ENCODE measurements around the gene ITPR1. TPM values are rescaled to one million over a fixed set of nuclear protein-coding genes. Genes with fewer than 3 reads are reported as not detected.

Gene ITPR1
- total and polyA plus RNA-seq, 5 donors from 2014 or later: 6.9 to 97.5 (median 9.5) TPM

DNA sequence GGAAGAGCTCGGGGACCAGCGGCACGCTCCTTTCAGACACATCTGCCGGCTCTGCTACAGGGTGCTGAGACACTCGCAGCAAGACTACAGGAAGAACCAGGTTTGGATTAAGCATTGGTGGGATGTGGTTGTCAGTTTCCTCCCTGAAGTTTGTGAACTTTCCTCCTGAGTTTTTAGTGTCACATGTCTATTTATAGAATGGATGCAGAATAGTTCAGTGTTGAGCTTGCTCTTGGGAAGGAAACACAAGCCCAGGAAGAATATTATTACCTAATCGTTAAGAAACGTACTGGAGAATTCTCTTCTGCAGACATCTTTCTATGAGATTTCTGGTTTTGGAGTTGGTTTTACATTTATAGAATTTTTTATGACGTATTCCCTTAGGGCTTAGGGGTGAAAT is 172.0 kb downstream of the ITPR1 start:
- no peak overlapping the region for H3K4me3 Mint-ChIP-seq

DNA sequence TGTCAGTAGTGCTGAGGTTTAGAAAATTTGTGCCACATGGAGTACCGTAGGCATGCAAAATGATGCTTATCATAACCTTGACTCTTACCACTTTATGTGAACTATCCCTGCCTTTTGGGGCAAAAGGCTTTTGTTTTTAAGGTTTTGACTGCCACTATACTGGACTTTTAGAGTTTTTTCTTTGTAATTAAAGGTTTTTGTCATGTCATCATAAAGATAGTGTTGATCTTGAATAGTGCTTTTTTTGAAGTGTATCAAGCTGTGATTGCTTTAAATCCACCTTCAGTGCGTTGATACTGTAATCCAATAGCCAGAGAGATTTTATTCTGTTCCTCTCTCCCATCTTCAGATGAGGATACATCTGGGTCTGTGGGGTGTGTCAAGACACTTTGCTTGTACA is 172.9 kb downstream of the ITPR1 start:
- Histone ChIP-seq H3K9me3 (ENCODE audit: control insufficient read depth in 2 of 2, low read length in 2 of 2) (no peaks in the 10 kb centered on the region), H3K4me3 (ENCODE audit: low read depth, low read length) (no peak overlapping the region), H3K36me3 (ENCODE audit: control insufficient read depth, insufficient read depth, low read length) (peaks cover 77% of the 10 kb centered on the region), H3K4me1 (ENCODE audit: control insufficient read depth, insufficient read depth, low read length, poor library complexity, severe bottlenecking) (no peaks in the 10 kb centered on the region), H3K27me3 (ENCODE audit: control insufficient read depth, insufficient read depth, low read length) (no peaks in the 10 kb centered on the region), H3K27ac (ENCODE audit: insufficient read depth, low read length, poor library complexity, severe bottlenecking) (no peak overlapping the region)
- Mint-ChIP-seq H3K36me3 (peaks cover 71% of the 10 kb centered on the region), H3K27me3 (no peaks in the 10 kb centered on the region), H3K4me1 (no peaks in the 10 kb centered on the region), H3K9me3 (no peaks in the 10 kb centered on the region), H3K4me3 (no peak overlapping the region), H3K27ac (no peak overlapping the region)
- ATAC-seq (ENCODE audit: low read depth in 2 of 2): no peak
- DNase-seq: no peak

More for the DNA sequence above, 172.0 kb downstream of the ITPR1 start:
- no peak overlapping the region for H3K27ac Mint-ChIP-seq
- no peaks in the 10 kb centered on the region for H3K4me1 Mint-ChIP-seq
- Histone ChIP-seq H3K27ac (ENCODE audit: insufficient read depth, low read length, poor library complexity, severe bottlenecking) (no peak overlapping the region), H3K4me3 (ENCODE audit: low read depth, low read length) (no peak overlapping the region), H3K9me3 (ENCODE audit: control insufficient read depth in 2 of 2, low read length in 2 of 2) (no peaks in the 10 kb centered on the region), H3K4me1 (ENCODE audit: control insufficient read depth, insufficient read depth, low read length, poor library complexity, severe bottlenecking) (no peaks in the 10 kb centered on the region), H3K27me3 (ENCODE audit: control insufficient read depth, insufficient read depth, low read length) (no peaks in the 10 kb centered on the region), H3K36me3 (ENCODE audit: control insufficient read depth, insufficient read depth, low read length) (peaks cover 73% of the 10 kb centered on the region)
- H3K36me3 Mint-ChIP-seq: peaks cover 67% of the 10 kb centered on the region
- DNase-seq (no peak), ATAC-seq (ENCODE audit: low read depth in 2 of 2) (no peak)
- no peaks in the 10 kb centered on the region for H3K27me3 Mint-ChIP-seq
- H3K9me3 Mint-ChIP-seq: no peaks in the 10 kb centered on the region

DNA sequence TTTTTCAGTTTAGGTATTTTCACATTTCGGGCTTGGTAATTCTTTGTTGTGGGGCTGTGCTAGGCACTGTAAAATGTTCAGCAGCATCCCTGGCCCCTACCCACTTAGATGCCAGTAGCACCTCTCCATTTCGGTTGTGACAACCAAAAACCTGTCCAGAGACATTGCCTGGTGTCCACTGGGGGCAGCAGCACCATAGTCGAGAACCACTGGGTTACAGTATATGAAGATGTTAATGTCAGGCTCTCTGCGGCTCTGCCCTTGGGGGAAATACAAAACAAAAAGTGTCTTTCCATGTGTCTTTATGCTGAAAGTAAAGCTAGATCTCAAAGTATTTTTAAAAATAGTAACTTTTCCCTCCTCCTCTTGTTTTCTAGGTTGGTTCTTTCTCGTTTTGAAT is 177.2 kb downstream of the ITPR1 start:
- Histone ChIP-seq H3K9me3 (ENCODE audit: control insufficient read depth in 2 of 2, low read length in 2 of 2) (no peaks in the 10 kb centered on the region), H3K36me3 (ENCODE audit: control insufficient read depth, insufficient read depth, low read length) (peaks cover 80% of the 10 kb centered on the region), H3K27ac (ENCODE audit: insufficient read depth, low read length, poor library complexity, severe bottlenecking) (no peak overlapping the region), H3K4me3 (ENCODE audit: low read depth, low read length) (no peak overlapping the region), H3K4me1 (ENCODE audit: control insufficient read depth, insufficient read depth, low read length, poor library complexity, severe bottlenecking) (no peaks in the 10 kb centered on the region), H3K27me3 (ENCODE audit: control insufficient read depth, insufficient read depth, low read length) (no peaks in the 10 kb centered on the region)
- H3K27me3 Mint-ChIP-seq: no peaks in the 10 kb centered on the region
- H3K27ac Mint-ChIP-seq: peak overlapping the region in 1 of 3 donors; percentile 16
- ATAC-seq (ENCODE audit: low read depth in 2 of 2) (no peak), DNase-seq (peak in 1 of 3 donors; percentile 10)
- H3K4me1 Mint-ChIP-seq: no peaks in the 10 kb centered on the region
- H3K4me3 Mint-ChIP-seq: no peak overlapping the region
- H3K9me3 Mint-ChIP-seq: no peaks in the 10 kb centered on the region
- peaks cover 75% of the 10 kb centered on the region for H3K36me3 Mint-ChIP-seq

DNA sequence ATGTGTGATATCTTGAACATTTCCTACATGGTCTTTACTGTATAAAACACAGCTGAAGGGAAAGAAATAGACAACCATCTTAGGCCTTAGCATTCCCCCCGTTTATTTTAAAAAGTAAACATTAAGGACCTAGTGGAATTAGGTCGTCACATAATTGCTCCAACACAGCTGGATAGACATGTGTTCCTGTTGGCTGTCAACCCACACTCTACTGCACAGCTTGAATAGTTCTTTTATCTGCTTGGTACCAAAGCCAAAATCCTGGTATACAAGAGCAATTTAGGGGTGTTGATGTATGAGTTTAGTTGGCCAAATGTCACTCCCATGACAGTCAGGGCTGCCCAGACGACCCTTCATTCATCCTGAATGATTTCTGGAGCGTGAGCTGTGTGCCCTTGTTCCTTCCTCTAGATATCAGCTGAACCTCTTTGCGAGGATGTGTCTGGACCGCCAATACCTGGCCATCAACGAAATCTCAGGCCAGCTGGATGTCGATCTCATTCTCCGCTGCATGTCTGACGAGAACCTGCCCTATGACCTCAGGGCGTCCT is 179.7 kb downstream of the ITPR1 start:
- ATAC-seq (ENCODE audit: low read depth in 2 of 2) (no peak), DNase-seq (no peak)
- H3K4me1 Mint-ChIP-seq: no peaks in the 10 kb centered on the region
- peaks cover 77% of the 10 kb centered on the region for H3K36me3 Mint-ChIP-seq
- Histone ChIP-seq H3K36me3 (ENCODE audit: control insufficient read depth, insufficient read depth, low read length) (peaks cover 84% of the 10 kb centered on the region), H3K27ac (ENCODE audit: insufficient read depth, low read length, poor library complexity, severe bottlenecking) (no peak overlapping the region), H3K4me1 (ENCODE audit: control insufficient read depth, insufficient read depth, low read length, poor library complexity, severe bottlenecking) (no peaks in the 10 kb centered on the region), H3K27me3 (ENCODE audit: control insufficient read depth, insufficient read depth, low read length) (no peaks in the 10 kb centered on the region), H3K4me3 (ENCODE audit: low read depth, low read length) (no peak overlapping the region), H3K9me3 (ENCODE audit: control insufficient read depth in 2 of 2, low read length in 2 of 2) (no peaks in the 10 kb centered on the region)
- H3K9me3 Mint-ChIP-seq: no peaks in the 10 kb centered on the region
- H3K4me3 Mint-ChIP-seq: no peak overlapping the region
- no peaks in the 10 kb centered on the region for H3K27me3 Mint-ChIP-seq
- no peak overlapping the region for H3K27ac Mint-ChIP-seq

DNA sequence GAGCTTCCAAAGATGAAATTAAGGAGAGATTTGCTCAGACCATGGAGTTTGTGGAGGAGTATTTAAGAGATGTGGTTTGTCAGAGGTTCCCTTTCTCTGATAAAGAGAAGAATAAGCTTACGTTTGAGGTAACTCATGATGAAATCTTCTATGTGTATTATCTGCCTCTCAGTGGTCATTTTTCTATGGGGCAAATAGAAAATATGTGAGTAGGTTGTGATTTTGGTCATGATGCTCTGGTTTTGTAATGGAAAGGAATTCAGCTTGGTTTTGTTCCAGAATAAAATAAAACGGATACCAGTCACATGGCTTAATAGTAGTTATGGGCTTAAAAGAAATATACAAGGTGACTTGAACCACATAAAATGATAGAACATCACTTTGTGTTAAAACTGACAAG is 181.1 kb downstream of the ITPR1 start:
- Histone ChIP-seq H3K4me1 (ENCODE audit: control insufficient read depth, insufficient read depth, low read length, poor library complexity, severe bottlenecking) (no peaks in the 10 kb centered on the region), H3K4me3 (ENCODE audit: low read depth, low read length) (no peak overlapping the region), H3K9me3 (ENCODE audit: control insufficient read depth in 2 of 2, low read length in 2 of 2) (no peaks in the 10 kb centered on the region), H3K36me3 (ENCODE audit: control insufficient read depth, insufficient read depth, low read length) (peaks cover 81% of the 10 kb centered on the region), H3K27ac (ENCODE audit: insufficient read depth, low read length, poor library complexity, severe bottlenecking) (no peak overlapping the region), H3K27me3 (ENCODE audit: control insufficient read depth, insufficient read depth, low read length) (no peaks in the 10 kb centered on the region)
- DNase-seq: no peak
- H3K4me1 Mint-ChIP-seq: no peaks in the 10 kb centered on the region
- H3K9me3 Mint-ChIP-seq: no peaks in the 10 kb centered on the region
- peaks cover 80% of the 10 kb centered on the region for H3K36me3 Mint-ChIP-seq
- H3K27me3 Mint-ChIP-seq: no peaks in the 10 kb centered on the region
- no peak overlapping the region for H3K27ac Mint-ChIP-seq
- ATAC-seq (ENCODE audit: low read depth in 2 of 2): no peak
- H3K4me3 Mint-ChIP-seq: no peak overlapping the region

DNA sequence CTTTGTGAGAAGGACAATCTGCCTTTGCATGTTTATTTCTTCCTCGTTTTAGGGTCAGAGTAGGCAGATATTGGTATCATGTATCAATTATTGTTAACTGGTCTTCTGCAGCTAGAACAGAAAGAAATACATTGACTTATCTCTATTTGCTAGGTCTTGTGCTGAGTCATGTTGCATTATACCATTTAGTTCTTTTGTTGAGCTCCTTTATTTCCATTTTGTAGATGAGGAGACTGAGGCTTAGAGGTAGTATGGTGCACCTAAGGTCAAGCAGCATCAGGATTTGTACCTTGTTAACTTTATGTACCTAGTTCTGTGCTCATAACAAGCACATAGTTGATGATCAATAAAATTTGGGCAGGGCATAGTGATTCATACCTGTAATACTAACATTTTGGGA is 182.6 kb downstream of the ITPR1 start:
- Mint-ChIP-seq H3K4me1 (no peaks in the 10 kb centered on the region), H3K27me3 (no peaks in the 10 kb centered on the region), H3K27ac (no peak overlapping the region), H3K36me3 (peaks cover 75% of the 10 kb centered on the region), H3K4me3 (no peak overlapping the region), H3K9me3 (no peaks in the 10 kb centered on the region)
- Histone ChIP-seq H3K27ac (ENCODE audit: insufficient read depth, low read length, poor library complexity, severe bottlenecking) (no peak overlapping the region), H3K27me3 (ENCODE audit: control insufficient read depth, insufficient read depth, low read length) (no peaks in the 10 kb centered on the region), H3K36me3 (ENCODE audit: control insufficient read depth, insufficient read depth, low read length) (peaks cover 68% of the 10 kb centered on the region), H3K9me3 (ENCODE audit: control insufficient read depth in 2 of 2, low read length in 2 of 2) (no peaks in the 10 kb centered on the region), H3K4me1 (ENCODE audit: control insufficient read depth, insufficient read depth, low read length, poor library complexity, severe bottlenecking) (no peaks in the 10 kb centered on the region), H3K4me3 (ENCODE audit: low read depth, low read length) (no peak overlapping the region)
- DNase-seq (no peak), ATAC-seq (ENCODE audit: low read depth in 2 of 2) (no peak)

DNA sequence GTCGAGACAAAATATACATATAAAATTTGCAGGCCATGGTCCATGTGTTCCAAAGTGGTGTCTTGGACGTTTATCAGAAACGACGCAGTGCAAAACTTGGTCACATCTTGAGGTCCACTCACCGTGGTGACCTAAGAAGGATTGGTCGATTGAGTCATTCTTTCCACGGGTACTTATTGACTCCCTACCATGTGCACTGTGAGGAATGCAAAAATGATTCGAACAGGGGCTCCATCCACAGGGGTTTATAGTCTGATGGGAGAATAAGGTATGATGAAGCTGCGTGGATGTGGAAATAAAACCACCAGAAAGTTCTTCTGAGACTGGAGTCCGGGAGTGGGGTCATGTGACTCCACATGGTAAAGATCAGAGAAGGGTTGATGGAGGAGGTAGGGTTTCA is 185.2 kb downstream of the ITPR1 start:
- no peaks in the 10 kb centered on the region for H3K4me1 Mint-ChIP-seq
- no peaks in the 10 kb centered on the region for H3K27me3 Mint-ChIP-seq
- no peak for DNase-seq
- no peak overlapping the region for H3K4me3 ChIP-seq (ENCODE audit: low read depth, low read length)
- H3K4me1 ChIP-seq (ENCODE audit: control insufficient read depth, insufficient read depth, low read length, poor library complexity, severe bottlenecking): no peaks in the 10 kb centered on the region
- peaks cover 76% of the 10 kb centered on the region for H3K36me3 Mint-ChIP-seq
- no peak for ATAC-seq (ENCODE audit: low read depth in 2 of 2)
- H3K4me3 Mint-ChIP-seq: no peak overlapping the region
- no peaks in the 10 kb centered on the region for H3K9me3 Mint-ChIP-seq
- H3K27ac Mint-ChIP-seq: no peak overlapping the region
- H3K36me3 ChIP-seq (ENCODE audit: control insufficient read depth, insufficient read depth, low read length): peaks cover 60% of the 10 kb centered on the region
- H3K27me3 ChIP-seq (ENCODE audit: control insufficient read depth, insufficient read depth, low read length): no peaks in the 10 kb centered on the region
- H3K9me3 ChIP-seq (ENCODE audit: control insufficient read depth in 2 of 2, low read length in 2 of 2): no peaks in the 10 kb centered on the region
- H3K27ac ChIP-seq (ENCODE audit: insufficient read depth, low read length, poor library complexity, severe bottlenecking): no peak overlapping the region

DNA sequence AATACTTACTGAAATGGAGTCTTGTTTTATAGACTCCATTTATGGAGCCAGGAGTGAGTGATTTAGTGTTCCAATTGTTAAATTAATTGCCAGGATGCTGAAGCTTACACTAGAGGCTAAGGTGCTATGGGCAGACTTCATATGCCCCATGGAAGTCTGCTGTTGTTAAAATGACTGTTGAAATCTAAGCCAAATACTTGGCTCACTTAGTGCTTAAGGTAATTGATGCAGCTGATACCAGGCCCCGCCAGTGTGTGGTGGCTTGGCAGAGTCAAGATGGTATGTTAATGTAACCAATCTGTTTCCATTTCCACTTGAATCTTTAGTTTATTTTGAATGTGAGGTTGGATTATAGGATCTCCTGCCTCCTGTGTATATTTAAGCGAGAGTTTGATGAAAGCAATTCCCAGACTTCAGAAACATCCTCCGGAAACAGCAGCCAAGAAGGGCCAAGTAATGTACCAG is 187.1 kb downstream of the ITPR1 start:
- no peaks in the 10 kb centered on the region for H3K27me3 ChIP-seq (ENCODE audit: control insufficient read depth, insufficient read depth, low read length)
- Mint-ChIP-seq H3K27ac (no peak overlapping the region), H3K4me1 (no peaks in the 10 kb centered on the region), H3K36me3 (peaks cover 76% of the 10 kb centered on the region), H3K27me3 (no peaks in the 10 kb centered on the region), H3K4me3 (no peak overlapping the region), H3K9me3 (no peaks in the 10 kb centered on the region)
- H3K4me3 ChIP-seq (ENCODE audit: low read depth, low read length): no peak overlapping the region
- ATAC-seq (ENCODE audit: low read depth in 2 of 2): no peak
- no peaks in the 10 kb centered on the region for H3K9me3 ChIP-seq (ENCODE audit: control insufficient read depth in 2 of 2, low read length in 2 of 2)
- H3K36me3 ChIP-seq (ENCODE audit: control insufficient read depth, insufficient read depth, low read length): peaks cover 60% of the 10 kb centered on the region
- H3K4me1 ChIP-seq (ENCODE audit: control insufficient read depth, insufficient read depth, low read length, poor library complexity, severe bottlenecking): no peaks in the 10 kb centered on the region
- DNase-seq: no peak
- H3K27ac ChIP-seq (ENCODE audit: insufficient read depth, low read length, poor library complexity, severe bottlenecking): no peak overlapping the region
